Activated B cell treated with CpG ODN at 0.5 μM for 24 hours (primary cell): Measurements from ENCODE around the gene S100A7. TPM values are rescaled to one million over a fixed set of nuclear protein-coding genes. Genes with fewer than 3 reads are reported as not detected.

Experiments used
- ATAC-seq: fragments of 200-7000 bp; cut with Tn5 transposase; one replicate; pipeline ENCODE4 v1.10.0; 2021; ENCODE audit warnings: low read depth, mild to moderate bottlenecking, moderate library complexity
- CTCF ChIA-PET: fragments of 350-600 bp; sonication (Branson Sonifier 250); formaldehyde crosslinking; loops from one replicate; lab custom pipeline; 2021; ENCODE audit warnings: antibody characterized with exemption; lab: Charles Lee
- POLR2A ChIA-PET: fragments of 350-600 bp; sonication (Branson Sonifier 250); formaldehyde crosslinking; loops from one replicate; lab custom pipeline; 2021; ENCODE audit warnings: antibody characterized with exemption; lab: Charles Lee
- DNase-seq: peaks from one replicate; pipeline ENCODE4 v3.0.0; 2022
- H3K27ac Mint-ChIP-seq: one replicate; pipeline ENCODE4 v1.8.0; 2020; ENCODE audit warnings: mixed read lengths
- H3K27me3 Mint-ChIP-seq: one replicate; pipeline ENCODE4 v1.8.0; 2021; ENCODE audit warnings: mixed read lengths
- H3K36me3 Mint-ChIP-seq: one replicate; pipeline ENCODE4 v1.8.0; 2021; ENCODE audit warnings: low read depth, mixed read lengths
- H3K4me1 Mint-ChIP-seq: one replicate; pipeline ENCODE4 v1.8.0; 2021; ENCODE audit warnings: mixed read lengths
- H3K4me3 Mint-ChIP-seq: one replicate; pipeline ENCODE4 v1.8.0; 2020; ENCODE audit warnings: mild to moderate bottlenecking, mixed read lengths
- H3K9me3 Mint-ChIP-seq: one replicate; pipeline ENCODE4 v1.8.0; 2020; ENCODE audit warnings: mixed read lengths
- intact Hi-C: fragments of 100-400 bp; cut with micrococcal nuclease; formaldehyde crosslinking; loops from one replicate; pipeline ENCODE4 v1.15.1; 2024
- total RNA-seq: library from RNA; stranded (reverse); gene quantifications from 2 replicates; pipeline ENCODE4 v1.2.3, GENCODE V29; 2022
- TF ChIP-seq, protein P1 (sequence below): fragments of 200-600 bp; IDR thresholded peaks from one replicate; pipeline ENCODE4 v1.8.0; 2022; ENCODE audit warnings: antibody characterized with exemption, mild to moderate bottlenecking

S100A7 gene
- total RNA-seq, 1 donor from 2014 or later: not detected

DNA sequence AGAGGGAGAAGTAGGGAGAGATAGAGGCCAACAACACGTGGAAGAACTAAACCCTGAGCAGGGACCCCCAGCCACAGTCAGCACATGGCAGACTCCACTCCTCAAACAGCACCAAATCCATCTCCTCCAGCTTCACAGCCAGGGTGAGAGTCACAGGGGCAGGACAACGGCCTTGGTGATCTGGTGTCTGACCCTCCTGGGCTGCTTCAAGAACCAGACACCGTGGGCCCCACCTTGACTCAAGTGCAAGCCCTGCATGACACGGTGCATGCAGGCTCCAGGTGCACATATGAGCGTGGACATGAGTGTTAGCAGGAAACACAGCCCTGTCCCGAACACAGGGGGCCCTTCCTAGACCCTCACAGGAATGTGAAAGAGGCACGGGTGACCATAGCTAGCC, 21.9 kb downstream of the S100A7 start:
- POLR2A ChIA-PET: no interaction called here
- Mint-ChIP-seq H3K27ac (no peak overlapping the region), H3K9me3 (no peaks in the 10 kb centered on the region), H3K36me3 (no peaks in the 10 kb centered on the region), H3K4me3 (no peak overlapping the region), H3K4me1 (no peaks in the 10 kb centered on the region), H3K27me3 (peaks cover 22% of the 10 kb centered on the region)
- TF ChIP-seq, protein P1, sequence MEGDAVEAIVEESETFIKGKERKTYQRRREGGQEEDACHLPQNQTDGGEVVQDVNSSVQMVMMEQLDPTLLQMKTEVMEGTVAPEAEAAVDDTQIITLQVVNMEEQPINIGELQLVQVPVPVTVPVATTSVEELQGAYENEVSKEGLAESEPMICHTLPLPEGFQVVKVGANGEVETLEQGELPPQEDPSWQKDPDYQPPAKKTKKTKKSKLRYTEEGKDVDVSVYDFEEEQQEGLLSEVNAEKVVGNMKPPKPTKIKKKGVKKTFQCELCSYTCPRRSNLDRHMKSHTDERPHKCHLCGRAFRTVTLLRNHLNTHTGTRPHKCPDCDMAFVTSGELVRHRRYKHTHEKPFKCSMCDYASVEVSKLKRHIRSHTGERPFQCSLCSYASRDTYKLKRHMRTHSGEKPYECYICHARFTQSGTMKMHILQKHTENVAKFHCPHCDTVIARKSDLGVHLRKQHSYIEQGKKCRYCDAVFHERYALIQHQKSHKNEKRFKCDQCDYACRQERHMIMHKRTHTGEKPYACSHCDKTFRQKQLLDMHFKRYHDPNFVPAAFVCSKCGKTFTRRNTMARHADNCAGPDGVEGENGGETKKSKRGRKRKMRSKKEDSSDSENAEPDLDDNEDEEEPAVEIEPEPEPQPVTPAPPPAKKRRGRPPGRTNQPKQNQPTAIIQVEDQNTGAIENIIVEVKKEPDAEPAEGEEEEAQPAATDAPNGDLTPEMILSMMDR: no peak
- ATAC-seq: no peak
- intact Hi-C loops: no loop called here
- no peak for DNase-seq
- CTCF ChIA-PET: no interaction called here

DNA sequence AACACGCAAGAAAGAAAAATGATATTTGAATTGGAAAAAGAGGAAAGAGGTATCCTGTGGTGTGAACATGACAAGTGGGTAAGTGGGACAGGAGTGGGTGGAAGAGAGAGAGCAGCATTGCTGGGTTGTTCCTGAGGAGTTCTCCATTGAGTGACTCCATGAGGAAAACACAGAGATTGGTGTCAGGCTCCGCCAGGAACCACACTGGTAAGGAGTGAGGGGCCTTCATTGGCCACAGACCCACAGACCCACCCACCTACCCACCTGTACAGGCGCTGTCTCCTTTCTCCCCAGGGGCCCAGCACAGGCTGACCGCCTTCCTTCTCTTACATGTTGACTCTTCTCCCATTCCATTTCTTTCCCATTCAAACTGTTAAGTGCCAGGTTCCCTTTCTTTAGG, 23.2 kb downstream of the S100A7 start:
- Mint-ChIP-seq H3K27me3 (peaks cover 26% of the 10 kb centered on the region), H3K4me1 (no peaks in the 10 kb centered on the region), H3K4me3 (no peak overlapping the region), H3K9me3 (no peaks in the 10 kb centered on the region), H3K27ac (no peak overlapping the region), H3K36me3 (no peaks in the 10 kb centered on the region)
- DNase-seq: no peak
- intact Hi-C loops: no loop called here
- CTCF ChIA-PET: no interaction called here
- TF ChIP-seq, protein P1: no peak
- POLR2A ChIA-PET: no interaction called here
- no peak for ATAC-seq

DNA sequence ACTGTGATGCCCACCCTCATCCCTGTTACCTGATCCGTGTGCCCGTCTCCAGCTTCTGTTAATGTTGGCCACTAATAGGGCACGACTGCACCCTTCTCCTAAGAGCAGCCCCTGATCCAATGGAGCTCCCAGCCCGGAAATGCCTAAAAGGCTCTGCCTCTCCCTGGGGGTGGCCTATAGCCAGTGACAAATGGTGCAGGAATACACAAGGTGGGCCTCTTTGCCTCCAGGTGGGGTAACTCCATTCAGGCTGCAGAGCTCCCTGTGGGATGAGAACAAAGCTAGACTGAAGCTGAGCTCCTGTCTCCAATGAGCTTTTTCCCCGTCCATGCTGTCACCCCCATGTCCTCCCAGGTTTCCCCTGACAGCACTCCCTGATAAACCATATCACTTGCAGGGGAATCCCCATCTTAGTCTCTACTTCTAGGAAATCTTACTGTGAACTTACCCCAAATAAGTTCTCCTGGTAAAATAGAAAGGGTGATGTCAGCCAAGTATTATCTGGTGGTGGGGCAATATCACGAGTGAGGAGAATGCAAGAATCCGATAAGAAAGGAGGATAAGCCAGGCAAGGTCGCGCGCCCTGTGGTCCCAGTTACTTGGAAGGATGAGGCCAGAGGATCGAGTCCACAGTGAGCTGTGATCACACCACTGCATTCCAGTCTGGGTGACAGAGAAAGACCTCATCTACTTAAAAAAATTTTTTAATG, 25.6 kb downstream of the S100A7 start:
- DNase-seq (no peak), ATAC-seq (no peak)
- TF ChIP-seq, protein P1: no peak
- POLR2A ChIA-PET: no interaction called here
- Mint-ChIP-seq H3K4me3 (no peak overlapping the region), H3K27ac (no peak overlapping the region), H3K36me3 (no peaks in the 10 kb centered on the region), H3K27me3 (peaks cover 26% of the 10 kb centered on the region), H3K9me3 (no peaks in the 10 kb centered on the region), H3K4me1 (no peaks in the 10 kb centered on the region)
- CTCF ChIA-PET: no interaction called here
- intact Hi-C loops: no loop called here

DNA sequence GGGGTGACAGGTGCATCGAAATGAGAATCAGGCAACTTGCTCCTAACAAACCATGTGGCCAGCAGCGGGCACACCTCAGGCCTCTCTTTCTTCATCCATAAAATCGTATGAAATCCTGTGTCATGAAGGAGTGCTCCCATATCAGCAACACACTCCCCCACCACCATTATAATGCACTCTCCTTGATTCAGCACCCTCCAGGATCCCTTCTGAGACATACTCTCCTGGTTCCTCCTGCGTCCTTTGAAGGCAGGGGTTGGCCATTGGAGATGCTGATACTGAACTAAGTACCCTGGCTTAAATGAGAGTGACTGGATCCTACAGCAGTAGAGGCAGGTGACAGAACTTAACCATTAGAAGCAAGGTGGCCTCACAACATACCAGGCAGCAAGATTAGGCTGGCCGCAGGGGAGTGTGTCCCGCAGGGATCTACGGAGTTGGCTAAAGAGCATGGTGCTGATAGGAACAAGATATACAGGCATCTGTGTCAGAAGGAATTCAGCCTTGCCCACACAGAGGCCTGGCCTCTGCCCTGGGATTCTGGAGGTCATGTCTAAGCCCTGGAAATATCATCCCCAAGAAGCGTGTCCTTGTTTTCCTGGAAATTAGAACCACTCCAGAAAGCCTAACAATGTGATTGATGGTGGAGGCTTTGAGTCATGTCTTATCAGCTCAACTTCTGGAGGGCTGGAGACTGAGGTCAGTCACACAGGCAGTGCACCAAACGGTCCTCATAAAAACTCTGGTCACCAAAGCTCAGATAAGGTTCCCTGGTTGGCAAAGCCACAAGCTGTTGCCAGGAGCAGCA, 27.4 kb downstream of the S100A7 start:
- intact Hi-C loops: no loop called here
- no peak for DNase-seq
- Mint-ChIP-seq H3K4me3 (no peak overlapping the region), H3K36me3 (no peaks in the 10 kb centered on the region), H3K27ac (no peak overlapping the region), H3K27me3 (peaks cover 29% of the 10 kb centered on the region), H3K4me1 (no peaks in the 10 kb centered on the region), H3K9me3 (no peaks in the 10 kb centered on the region)
- POLR2A ChIA-PET: no interaction called here
- TF ChIP-seq, protein P1: no peak
- ATAC-seq: no peak
- CTCF ChIA-PET: no interaction called here

DNA sequence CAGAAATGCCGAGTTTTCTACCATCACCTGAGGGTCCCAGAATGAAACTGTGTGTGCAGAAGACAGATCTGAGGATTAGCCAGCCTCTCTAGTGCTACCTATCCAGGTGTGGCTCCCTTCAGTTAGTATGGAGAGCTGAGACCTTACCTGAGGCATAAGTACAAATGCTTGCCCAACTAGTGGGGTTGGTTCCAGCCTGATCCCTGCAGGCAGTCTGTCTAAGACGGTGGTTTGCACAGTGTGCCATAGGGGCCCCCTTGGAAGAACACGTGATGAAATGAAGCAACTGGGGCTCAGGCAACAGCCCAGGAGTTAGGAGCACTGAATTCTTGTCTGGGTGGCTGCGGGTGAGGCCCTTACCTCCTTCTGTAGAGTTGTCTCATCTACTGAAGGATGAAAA, 28.5 kb downstream of the S100A7 start:
- H3K4me3 Mint-ChIP-seq: no peak overlapping the region
- H3K27ac Mint-ChIP-seq: no peak overlapping the region
- no peaks in the 10 kb centered on the region for H3K36me3 Mint-ChIP-seq
- DNase-seq: no peak
- CTCF ChIA-PET: no interaction called here
- no peaks in the 10 kb centered on the region for H3K9me3 Mint-ChIP-seq
- no peaks in the 10 kb centered on the region for H3K4me1 Mint-ChIP-seq
- H3K27me3 Mint-ChIP-seq: peaks cover 32% of the 10 kb centered on the region
- intact Hi-C loops: no loop called here
- TF ChIP-seq, protein P1: no peak
- ATAC-seq: no peak
- POLR2A ChIA-PET: no interaction called here
